Spleen (tissue), 13 donors: Measurements from ENCODE around the gene SREBF1. TPM values are rescaled to one million over a fixed set of nuclear protein-coding genes. Genes with fewer than 3 reads are reported as not detected.

ENCODE experiments used
- DNase-seq: peaks from one replicate; pipeline ENCODE4 v3.0.0-alpha.2; 2020
- H3K27ac ChIP-seq, 8 donors: fragments of 200-600 bp; sonication (generic) in 7 of 8; 1 replicate in 4 of 8; 2 replicates in 4 of 8; pipeline versions ENCODE4 v1.5.0 to v1.8.0; 2016 to 2021; ENCODE audit warnings: inconsistent platforms in 4 of 8, mild to moderate bottlenecking in 4 of 8, moderate library complexity in 1 of 8
- H3K27me3 ChIP-seq, 7 donors: fragments of 200-600 bp; sonication (generic) in 6 of 7; replicated peaks in 1 of 7; 1 replicate in 4 of 7; 2 replicates in 3 of 7; pipeline versions ENCODE4 v1.5.0 to v1.8.0; 2016 to 2021; ENCODE audit warnings: inconsistent platforms in 3 of 7, mild to moderate bottlenecking in 1 of 7
- H3K36me3 ChIP-seq, 6 donors: fragments of 200-600 bp; sonication (generic) in 5 of 6; 1 replicate in 4 of 6; 2 replicates in 2 of 6; pipeline versions ENCODE4 v1.5.0 to v1.8.0; 2016 to 2021; ENCODE audit warnings: inconsistent platforms in 2 of 6
- H3K4me1 ChIP-seq, 6 donors: fragments of 200-600 bp; sonication (generic) in 5 of 6; 1 replicate in 3 of 6; 2 replicates in 3 of 6; pipeline versions ENCODE4 v1.5.0 to v1.8.0; 2016 to 2021; ENCODE audit warnings: inconsistent platforms in 3 of 6
- H3K4me3 ChIP-seq, 8 donors: fragments of 200-600 bp; sonication (generic) in 7 of 8; 1 replicate in 4 of 8; 2 replicates in 4 of 8; pipeline versions ENCODE4 v1.5.0 to v1.8.0; 2016 to 2021; ENCODE audit warnings: inconsistent platforms in 4 of 8, mild to moderate bottlenecking in 4 of 8, moderate library complexity in 2 of 8
- H3K9me3 ChIP-seq, 8 donors: fragments of 200-600 bp; sonication (generic) in 7 of 8; 1 replicate in 4 of 8; 2 replicates in 4 of 8; pipeline versions ENCODE4 v1.5.0 to v1.8.0; 2016 to 2021; ENCODE audit warnings: inconsistent platforms in 4 of 8
- POLR2A ChIP-seq, 3 donors: fragments of 450-650 bp; IDR thresholded peaks; one replicate each; pipeline ENCODE4 v1.5.1; 2017; ENCODE audit warnings: antibody characterized with exemption in 3 of 3, mild to moderate bottlenecking in 1 of 3
- POLR2AphosphoS5 ChIP-seq, 3 donors: sonication (generic); formaldehyde crosslinking; IDR thresholded peaks; one replicate each; pipeline ENCODE4 v1.5.1; 2017; ENCODE audit warnings: antibody characterized with exemption in 3 of 3
- WGBS, 5 donors: extraction: QIAGEN DNeasy Blood & Tissue Kit in 3 of 5; methylation state at CpG; one replicate each; pipeline versions ENCODE4 v1.1.5 to v1.1.7; 2013 to 2018; 5-methylcytosine and 5-hydroxymethylcytosine counted together
- intact Hi-C: fragments of 100-400 bp; cut with DNase I; formaldehyde crosslinking; loops from one replicate; pipeline ENCODE4 v1.15.0; 2023; ENCODE audit warnings: low total_unique reads
- long read RNA-seq, 2 donors: transcript quantifications; one replicate each; lab custom pipeline, GENCODE V29; 2026
- polyA plus RNA-seq, 3 donors: library from polyadenylated mRNA; stranded (reverse); fragments of 200-250 nt; gene quantifications; one replicate each; pipeline ENCODE4 v1.2.1, GENCODE V29; 2013
- total RNA-seq, 7 donors: library from RNA; depleted of rRNA in 3 of 7; stranded (reverse); fragments of >200 nt in 3 of 7; fragmentation: NEBNext Ultra II Directional in 4 of 7; extraction: Animal tissue kit (Norgen Biotek cat#: 25700) in 4 of 7; gene quantifications; one replicate each; pipeline versions ENCODE4 v1.1.0 to v1.2.1, GENCODE V29; 2016 to 2021
- TF ChIP-seq, protein P1 (sequence below), 11 experiments: fragments of 200-600 bp in 7 of 11; fragments of 450-650 bp in 4 of 11; sonication (generic) in 4 of 11; IDR thresholded peaks in 8 of 11; conservative IDR thresholded peaks in 3 of 11; 1 replicate in 7 of 11; 2 replicates in 4 of 11; pipeline versions ENCODE4 v1.4.0 to v1.8.0; 2016 to 2021; ENCODE audit warnings: antibody characterized with exemption in 11 of 11, inconsistent platforms in 4 of 11, mild to moderate bottlenecking in 1 of 11
- donor health status: healthy with polysubstance abuse.
- donor health status: DM: no; HTN: no; CAD: no; lungs with moderate emphysema.
- donor health status: DM: no; HTN: no; CAD: no.
- donor health status: Bipolar disorder and iron deficiency.
- donor health status: healthy.
- donor health status: DM: no; HTN: no; CAD: no.
- donor health status: DM: yes; HTN: yes; CAD: no.

Gene SREBF1
- 10 to 100 TPM; 35.4 to 74.8 (median 56.7) TPM for total RNA-seq
- polyA plus RNA-seq = 10 to 100 TPM; 25.0 to 38.2 (median 33.7) TPM
- long read RNA-seq, donor 1, full-length matches to known transcripts = 2 of 7 reads
- long read RNA-seq, donor 1, partial matches to known transcripts = 5 of 7 reads
- long read RNA-seq, donor 1, other reads (novel, unspliced or antisense) = 0 of 7 reads
- long read RNA-seq, donor 2, full-length matches to known transcripts = 4 of 39 reads
- long read RNA-seq, donor 2, partial matches to known transcripts = 35 of 39 reads
- long read RNA-seq, donor 2, other reads (novel, unspliced or antisense) = 0 of 39 reads

GRCh38 chr17:17836818-17837379 lies at the start of gene SREBF1:
Gene SREBF1 (minus strand): TSS chr17:17836986. CDS start chr17:17836817, 169 bp downstream.
- 2 to 11% (median 3%) methylated on average over 9 to 52 of the region's 52 CpGs for WGBS, 5 donors
- intact Hi-C loops = no loop called here
- Histone ChIP-seq H3K9me3 (no peaks in the 10 kb centered on the region), H3K36me3 (peaks cover 0 to 5% (median 0%) of the 10 kb centered on the region in 6 donors), H3K4me1 (peaks cover 64 to 96% (median 79%) of the 10 kb centered on the region in 6 donors), H3K27ac (peak within 1 kb of the TSS; percentile 91 to 99 (median 98)), H3K27me3 (no peaks in the 10 kb centered on the region), H3K4me3 (peak within 1 kb of the TSS; percentile 64 to 85 (median 77))
- DNase-seq = peak; percentile 94
- TF ChIP-seq, protein P1, sequence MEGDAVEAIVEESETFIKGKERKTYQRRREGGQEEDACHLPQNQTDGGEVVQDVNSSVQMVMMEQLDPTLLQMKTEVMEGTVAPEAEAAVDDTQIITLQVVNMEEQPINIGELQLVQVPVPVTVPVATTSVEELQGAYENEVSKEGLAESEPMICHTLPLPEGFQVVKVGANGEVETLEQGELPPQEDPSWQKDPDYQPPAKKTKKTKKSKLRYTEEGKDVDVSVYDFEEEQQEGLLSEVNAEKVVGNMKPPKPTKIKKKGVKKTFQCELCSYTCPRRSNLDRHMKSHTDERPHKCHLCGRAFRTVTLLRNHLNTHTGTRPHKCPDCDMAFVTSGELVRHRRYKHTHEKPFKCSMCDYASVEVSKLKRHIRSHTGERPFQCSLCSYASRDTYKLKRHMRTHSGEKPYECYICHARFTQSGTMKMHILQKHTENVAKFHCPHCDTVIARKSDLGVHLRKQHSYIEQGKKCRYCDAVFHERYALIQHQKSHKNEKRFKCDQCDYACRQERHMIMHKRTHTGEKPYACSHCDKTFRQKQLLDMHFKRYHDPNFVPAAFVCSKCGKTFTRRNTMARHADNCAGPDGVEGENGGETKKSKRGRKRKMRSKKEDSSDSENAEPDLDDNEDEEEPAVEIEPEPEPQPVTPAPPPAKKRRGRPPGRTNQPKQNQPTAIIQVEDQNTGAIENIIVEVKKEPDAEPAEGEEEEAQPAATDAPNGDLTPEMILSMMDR (IDR thresholded peaks at IDR 0.05 in 8 of 11, conservative IDR thresholded peaks at IDR 0.05 in 3 of 11) = no peak
- TF ChIP-seq POLR2AphosphoS5 (IDR thresholded peaks at IDR 0.05) (no peak), POLR2A (IDR thresholded peaks at IDR 0.05) (no peak)

DNA sequence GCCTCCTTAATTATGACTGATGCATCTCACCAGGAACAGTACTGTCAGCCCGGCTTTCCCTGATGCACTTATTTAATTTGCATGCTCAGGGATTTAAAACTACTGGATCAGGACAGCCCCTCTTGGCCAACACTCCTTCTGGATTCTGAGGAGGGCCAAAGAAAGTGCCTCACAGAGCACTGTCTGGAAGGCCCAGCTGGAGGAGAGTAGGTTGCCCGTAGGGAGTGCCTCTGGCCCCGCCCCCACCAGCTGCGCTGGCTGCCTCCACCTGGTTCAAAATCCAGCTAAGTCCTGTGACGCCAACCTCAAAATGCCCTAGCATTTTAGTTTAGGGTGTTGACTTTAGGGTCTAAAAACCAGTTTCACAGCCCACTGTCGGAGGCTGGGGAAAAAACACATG lies 49.4 kb upstream of the SREBF1 start:
- no peak for DNase-seq
- no peak overlapping the region for H3K27ac ChIP-seq
- intact Hi-C loops = no loop called here
- no peak overlapping the region for H3K4me3 ChIP-seq
- no peaks in the 10 kb centered on the region for H3K27me3 ChIP-seq
- TF ChIP-seq, protein P1 (IDR thresholded peaks at IDR 0.05 in 8 of 11, conservative IDR thresholded peaks at IDR 0.05 in 3 of 11) = no peak
- TF ChIP-seq POLR2AphosphoS5 (IDR thresholded peaks at IDR 0.05) (no peak), POLR2A (IDR thresholded peaks at IDR 0.05) (no peak)
- peaks cover 0 to 78% (median 25%) of the 10 kb centered on the region in 6 donors for H3K36me3 ChIP-seq
- WGBS, 5 donors = 85 to 92% (median 89%) methylated on average over 6 of the region's 6 CpGs
- peaks cover 0 to 11% (median 2%) of the 10 kb centered on the region in 6 donors for H3K4me1 ChIP-seq
- no peaks in the 10 kb centered on the region for H3K9me3 ChIP-seq

- Histone ChIP-seq H3K27ac (no peak overlapping the region), H3K27me3 (no peaks in the 10 kb centered on the region), H3K4me1 (peaks cover 0 to 14% (median 0%) of the 10 kb centered on the region in 6 donors), H3K9me3 (no peaks in the 10 kb centered on the region), H3K36me3 (peaks cover 0 to 85% (median 27%) of the 10 kb centered on the region in 6 donors), H3K4me3 (no peak overlapping the region)
- no peak for DNase-seq
- intact Hi-C loops = no loop called here
- WGBS, 5 donors = 89 to 96% (median 95%) methylated on average over 16 of the region's 16 CpGs
- TF ChIP-seq POLR2A (IDR thresholded peaks at IDR 0.05) = no peak
- TF ChIP-seq, protein P1 (IDR thresholded peaks at IDR 0.05 in 8 of 11, conservative IDR thresholded peaks at IDR 0.05 in 3 of 11) = no peak
- no peak for TF ChIP-seq POLR2AphosphoS5 (IDR thresholded peaks at IDR 0.05)
These were observed 47.9 kb upstream of the SREBF1 start for GRCh38 chr17:17884391-17885357.
